CD14-positive monocyte (primary cell): ENCODE results near the gene HCAR3. TPM values are rescaled to one million over a fixed set of nuclear protein-coding genes. Genes with fewer than 3 reads are reported as not detected.
A peak's percentile ranks its signal among the peaks of the same experiment; 100 is the strongest.
"Not testable (repeated sequence)": the region's sequence is repeated elsewhere in the genome, so short reads cannot be mapped to it uniquely, and the experiment has no call there.

Experiments
- DNase-seq, 3 donors: peaks; one replicate each; pipeline ENCODE4 v3.0.0-alpha.2; 2011 to 2022
- H2AFZ ChIP-seq: 2 replicates; pipeline ENCODE4 v1.6.0; 2012; ENCODE audit warnings: mild to moderate bottlenecking, low read depth, low read length, inconsistent platforms; ENCODE audit not compliant: insufficient read depth, poor library complexity, severe bottlenecking
- H3K27ac ChIP-seq, 2 donors: 1 replicate in 1 of 2; 2 replicates in 1 of 2; pipeline ENCODE4 v1.5.1; 2012 to 2013; ENCODE audit warnings: low read length in 2 of 2, control low read depth in 1 of 2, inconsistent platforms in 1 of 2, low read depth in 1 of 2, mild to moderate bottlenecking in 1 of 2
- H3K27me3 ChIP-seq, 2 donors: one replicate each; pipeline versions ENCODE4 v1.6.0 to v1.6.1; 2011 to 2013; ENCODE audit warnings: low read length in 2 of 2; ENCODE audit not compliant: control insufficient read depth in 2 of 2, insufficient read depth in 2 of 2
- H3K36me3 ChIP-seq, 2 donors: replicated peaks in 1 of 2; 1 replicate in 1 of 2; 2 replicates in 1 of 2; pipeline versions ENCODE4 v1.5.1 to v1.6.1; 2012 to 2013; ENCODE audit warnings: low read length in 2 of 2, control low read depth in 1 of 2, inconsistent platforms in 1 of 2, mild to moderate bottlenecking in 1 of 2; ENCODE audit not compliant: insufficient read depth in 2 of 2, control insufficient read depth in 1 of 2
- H3K4me1 ChIP-seq, 2 donors: 1 replicate in 1 of 2; 2 replicates in 1 of 2; pipeline versions ENCODE4 v1.5.1 to v1.6.1; 2012 to 2013; ENCODE audit warnings: low read length in 2 of 2, control low read depth in 1 of 2, inconsistent platforms in 1 of 2, mild to moderate bottlenecking in 1 of 2, moderate library complexity in 1 of 2; ENCODE audit not compliant: insufficient read depth in 2 of 2, control insufficient read depth in 1 of 2
- H3K4me2 ChIP-seq: replicated peaks from 2 replicates; pipeline ENCODE3; 2012; ENCODE audit warnings: low read length, moderate library complexity, mild to moderate bottlenecking; ENCODE audit not compliant: poor library complexity, severe bottlenecking; ENCODE audit errors: extremely low read depth
- H3K4me3 ChIP-seq, 3 experiments: fragments of 200-600 bp in 1 of 3; sonication (generic) in 1 of 3; replicated peaks in 1 of 3; 1 replicate in 2 of 3; 2 replicates in 1 of 3; pipeline ENCODE4 v1.5.1; 2011 to 2013; ENCODE audit warnings: low read length in 3 of 3, mild to moderate bottlenecking in 3 of 3, control low read depth in 2 of 3, low read depth in 2 of 3, inconsistent platforms in 1 of 3, moderate library complexity in 1 of 3
- H3K79me2 ChIP-seq: 2 replicates; pipeline ENCODE4 v1.6.0; 2012; ENCODE audit warnings: mild to moderate bottlenecking, control low read depth, inconsistent platforms, low read length, moderate library complexity; ENCODE audit not compliant: insufficient read depth
- H3K9ac ChIP-seq: 2 replicates; pipeline ENCODE4 v1.6.0; 2017; ENCODE audit warnings: low read length, mild to moderate bottlenecking; ENCODE audit not compliant: insufficient read depth, poor library complexity, severe bottlenecking
- H3K9me3 ChIP-seq, 2 donors: replicated peaks in 1 of 2; 1 replicate in 1 of 2; 2 replicates in 1 of 2; pipeline versions ENCODE4 v1.5.1 to v1.6.1; 2012 to 2013; ENCODE audit warnings: low read length in 2 of 2, control low read depth in 1 of 2; ENCODE audit not compliant: control insufficient read depth in 1 of 2, insufficient read depth in 1 of 2
- H4K20me1 ChIP-seq: 2 replicates; pipeline ENCODE4 v1.6.0; 2012; ENCODE audit warnings: mild to moderate bottlenecking, low read length, control low read depth, moderate library complexity; ENCODE audit not compliant: insufficient read depth
- H3K27ac Mint-ChIP-seq, 7 donors: one replicate each; pipeline ENCODE4 v1.8.0; 2020; ENCODE audit warnings: mild to moderate bottlenecking in 7 of 7, mixed read lengths in 7 of 7, moderate library complexity in 6 of 7, inconsistent platforms in 2 of 7
- H3K27me3 Mint-ChIP-seq, 3 donors: one replicate each; pipeline ENCODE4 v1.8.0; 2021 to 2022; ENCODE audit warnings: low read depth in 3 of 3, mild to moderate bottlenecking in 3 of 3, mixed read lengths in 3 of 3, moderate library complexity in 3 of 3, inconsistent platforms in 1 of 3
- H3K36me3 Mint-ChIP-seq, 2 donors: one replicate each; pipeline ENCODE4 v1.8.0; 2020; ENCODE audit warnings: mixed read lengths in 2 of 2, inconsistent platforms in 1 of 2, mild to moderate bottlenecking in 1 of 2
- H3K4me1 Mint-ChIP-seq: one replicate; pipeline ENCODE4 v1.8.0; 2020; ENCODE audit warnings: mild to moderate bottlenecking, mixed read lengths
- H3K4me3 Mint-ChIP-seq, 2 donors: one replicate each; pipeline ENCODE4 v1.8.0; 2020; ENCODE audit warnings: mild to moderate bottlenecking in 2 of 2, mixed read lengths in 2 of 2, moderate library complexity in 1 of 2
- H3K9me3 Mint-ChIP-seq, 7 donors: one replicate each; pipeline ENCODE4 v1.8.0; 2020 to 2022; ENCODE audit warnings: mixed read lengths in 7 of 7, mild to moderate bottlenecking in 6 of 7, moderate library complexity in 6 of 7, inconsistent platforms in 2 of 7
- WGBS: methylation state at CpG from one replicate; pipeline ENCODE4 v1.1.5; 2013; ENCODE audit warnings: missing lambda C conversion rate; ENCODE audit not compliant: insufficient coverage; 5-methylcytosine and 5-hydroxymethylcytosine counted together
- intact Hi-C, 2 donors: fragments of 100-400 bp; cut with micrococcal nuclease; formaldehyde crosslinking; loops; one replicate each; pipeline versions ENCODE4 v1.15.0 to v1.15.1; 2023
- polyA plus RNA-seq, 3 donors: library from polyadenylated mRNA; depleted of rRNA in 1 of 3; unstranded in 2 of 3; stranded (reverse) in 1 of 3; fragments of 300-500 nt in 2 of 3; fragments of >200 nt in 1 of 3; fragmentation: Illumina TruSeq in 2 of 3; gene quantifications; 1 replicate in 2 of 3; 2 replicates in 1 of 3; pipeline ENCODE4 v1.2.3, GENCODE V29; 2012 to 2021

Gene HCAR3
- polyA plus RNA-seq, 3 donors, result 14.4 to 65.3 (median 23.7) TPM

- H3K36me3 Mint-ChIP-seq, H2AFZ ChIP-seq, H4K20me1 ChIP-seq, H3K4me3 ChIP-seq, H3K36me3 ChIP-seq, H3K79me2 ChIP-seq, H3K27me3 ChIP-seq, H3K4me2 ChIP-seq, H3K9me3 ChIP-seq, H3K9ac ChIP-seq, H3K27me3 Mint-ChIP-seq, H3K9me3 Mint-ChIP-seq, intact Hi-C loops, DNase-seq: not testable (repeated sequence)
- WGBS, result no CpG with 5 or more reads among the region's 10 CpGs
- peak overlapping the region in 1 of 2 donors; percentile 74 for H3K4me3 Mint-ChIP-seq
- peak overlapping the region in 4 of 7 donors; percentile 70 to 87 (median 84) for H3K27ac Mint-ChIP-seq
- H3K4me1 Mint-ChIP-seq, result peaks cover 46% of the 10 kb centered on the region
- peaks cover 42 to 47% of the 10 kb centered on the region in 2 donors for H3K4me1 ChIP-seq
- peak overlapping the region in 1 of 2 donors; percentile 58 for H3K27ac ChIP-seq
These were observed 3.0 kb downstream of the HCAR3 start for GRCh38 chr12:122713491-122714188.

GRCh38 chr12:122711266-122711665 lies 5.3 kb downstream of the HCAR3 start:
- intact Hi-C loops, H3K9me3 ChIP-seq, H3K27me3 ChIP-seq, H2AFZ ChIP-seq, H3K9ac ChIP-seq, H3K27ac ChIP-seq, H3K36me3 Mint-ChIP-seq, H3K4me2 ChIP-seq, H3K27me3 Mint-ChIP-seq, H4K20me1 ChIP-seq, H3K79me2 ChIP-seq, H3K9me3 Mint-ChIP-seq, H3K36me3 ChIP-seq: not testable (repeated sequence)
- peak overlapping the region in 1 of 3 experiments; percentile 8 for H3K4me3 ChIP-seq
- peak overlapping the region in 5 of 7 donors; percentile 8 to 85 (median 64) for H3K27ac Mint-ChIP-seq
- peak; percentile 48 to 55 (median 50) for DNase-seq
- H3K4me1 ChIP-seq, result peaks cover 31 to 34% of the 10 kb centered on the region in 2 donors
- H3K4me1 Mint-ChIP-seq, result peaks cover 36% of the 10 kb centered on the region
- 17% methylated on average over 1 of the region's 1 CpG for WGBS
- H3K4me3 Mint-ChIP-seq, result peak overlapping the region; percentile 46 to 61

GRCh38 chr12:122710341-122710740 lies 6.3 kb downstream of the HCAR3 start:
- H3K9ac ChIP-seq, H4K20me1 ChIP-seq, H3K4me2 ChIP-seq, H3K27me3 ChIP-seq, H3K9me3 ChIP-seq, H3K9me3 Mint-ChIP-seq, H3K79me2 ChIP-seq, H3K4me3 Mint-ChIP-seq, H3K36me3 ChIP-seq, H3K27ac Mint-ChIP-seq, H3K27ac ChIP-seq, intact Hi-C loops, H2AFZ ChIP-seq, DNase-seq, H3K27me3 Mint-ChIP-seq, H3K36me3 Mint-ChIP-seq, H3K4me3 ChIP-seq: not testable (repeated sequence)
- H3K4me1 ChIP-seq, result peaks cover 25% of the 10 kb centered on the region in 2 donors
- peaks cover 29% of the 10 kb centered on the region for H3K4me1 Mint-ChIP-seq
- WGBS, result 100% methylated on average over 2 of the region's 2 CpGs

GRCh38 chr12:122709287-122709686 lies 7.3 kb downstream of the HCAR3 start:
- H3K4me1 Mint-ChIP-seq, result peaks cover 20% of the 10 kb centered on the region
- H3K79me2 ChIP-seq, H3K9me3 Mint-ChIP-seq, H3K36me3 Mint-ChIP-seq, H3K4me3 Mint-ChIP-seq, H3K27me3 Mint-ChIP-seq, DNase-seq, H3K4me3 ChIP-seq, H3K27ac Mint-ChIP-seq, intact Hi-C loops, H3K36me3 ChIP-seq, H3K27me3 ChIP-seq, H3K27ac ChIP-seq, H2AFZ ChIP-seq, H3K9me3 ChIP-seq, H3K4me2 ChIP-seq, H4K20me1 ChIP-seq, H3K9ac ChIP-seq: not testable (repeated sequence)
- H3K4me1 ChIP-seq, result peaks cover 15 to 19% of the 10 kb centered on the region in 2 donors
- no CpG with 5 or more reads among the region's 3 CpGs for WGBS
